Neuronal stem cell (in vitro differentiated cells): Measurements from ENCODE around the gene SPANXN2.

ENCODE experiments used
- DNase-seq: peaks from one replicate; pipeline ENCODE4 v3.0.0-alpha.2; 2013; ENCODE audit warnings: low spot score
- H2AFZ ChIP-seq: one replicate; pipeline ENCODE4 v1.6.1; 2013; ENCODE audit warnings: mild to moderate bottlenecking, low read length, inconsistent platforms
- H2AK5ac ChIP-seq: 2 replicates; pipeline ENCODE4 v1.6.1; 2013; ENCODE audit warnings: low read depth, mild to moderate bottlenecking, inconsistent platforms, low read length, moderate library complexity, mixed read lengths
- H2BK120ac ChIP-seq: 2 replicates; pipeline ENCODE4 v1.6.1; 2013; ENCODE audit warnings: low read depth, mild to moderate bottlenecking, inconsistent platforms, low read length, moderate library complexity, mixed read lengths
- H2BK12ac ChIP-seq: one replicate; pipeline ENCODE4 v1.6.1; 2013; ENCODE audit warnings: low read length, inconsistent platforms
- H2BK15ac ChIP-seq: 2 replicates; pipeline ENCODE4 v1.6.1; 2013; ENCODE audit warnings: mild to moderate bottlenecking, low read length, inconsistent platforms, mixed read lengths
- H2BK5ac ChIP-seq: one replicate; pipeline ENCODE4 v1.6.1; 2013; ENCODE audit warnings: inconsistent platforms, mild to moderate bottlenecking, low read length, moderate library complexity
- H3K14ac ChIP-seq: one replicate; pipeline ENCODE4 v1.6.1; 2013; ENCODE audit warnings: low read length, inconsistent platforms
- H3K18ac ChIP-seq: 2 replicates; pipeline ENCODE4 v1.6.1; 2013; ENCODE audit warnings: low read length, inconsistent platforms
- H3K23ac ChIP-seq: 2 replicates; pipeline ENCODE4 v1.6.1; 2013; ENCODE audit warnings: low read depth, mild to moderate bottlenecking, mixed read lengths, low read length, inconsistent platforms; ENCODE audit not compliant: poor library complexity
- H3K27ac ChIP-seq: replicated peaks from 3 replicates; pipeline ENCODE4 v1.5.1; 2013; ENCODE audit warnings: low read length, inconsistent platforms
- H3K27me3 ChIP-seq, 3 experiments: 2 replicates each; pipeline ENCODE4 v1.6.1; 2013; ENCODE audit warnings: low read length in 3 of 3, mild to moderate bottlenecking in 2 of 3, inconsistent platforms in 1 of 3, low read depth in 1 of 3, mixed read lengths in 1 of 3, moderate library complexity in 1 of 3; ENCODE audit not compliant: control insufficient read depth in 3 of 3, insufficient read depth in 3 of 3
- H3K36me3 ChIP-seq, 2 donors: replicated peaks in 1 of 2; 2 replicates each; pipeline ENCODE4 v1.6.1; 2013; ENCODE audit warnings: low read length in 2 of 2; ENCODE audit not compliant: control insufficient read depth in 2 of 2, insufficient read depth in 2 of 2
- H3K4ac ChIP-seq: 2 replicates; pipeline ENCODE4 v1.6.1; 2013; ENCODE audit warnings: inconsistent platforms, mild to moderate bottlenecking, low read length, moderate library complexity
- H3K4me1 ChIP-seq, 2 donors: 1 replicate in 1 of 2; 2 replicates in 1 of 2; pipeline ENCODE4 v1.6.1; 2013; ENCODE audit warnings: low read length in 2 of 2, low read depth in 1 of 2; ENCODE audit not compliant: control insufficient read depth in 2 of 2, insufficient read depth in 1 of 2
- H3K4me2 ChIP-seq: one replicate; pipeline ENCODE4 v1.6.1; 2013; ENCODE audit warnings: mild to moderate bottlenecking, low read length, inconsistent platforms; ENCODE audit not compliant: insufficient read depth, poor library complexity, severe bottlenecking
- H3K4me3 ChIP-seq, 2 donors: 2 replicates each; pipeline ENCODE4 v1.5.1; 2013; ENCODE audit warnings: low read length in 2 of 2, mild to moderate bottlenecking in 2 of 2, inconsistent platforms in 1 of 2, moderate library complexity in 1 of 2
- H3K79me1 ChIP-seq: one replicate; pipeline ENCODE4 v1.6.1; 2013; ENCODE audit warnings: low read depth, mild to moderate bottlenecking, inconsistent platforms, low read length, moderate library complexity
- H3K9ac ChIP-seq: one replicate; pipeline ENCODE4 v1.6.1; 2013; ENCODE audit warnings: mild to moderate bottlenecking, low read depth, low read length, inconsistent platforms; ENCODE audit not compliant: poor library complexity
- H3K9me3 ChIP-seq, 2 donors: replicated peaks in 1 of 2; 2 replicates each; pipeline versions ENCODE3 to v1.6.1; 2013; ENCODE audit warnings: low read length in 2 of 2, mild to moderate bottlenecking in 2 of 2, inconsistent platforms in 1 of 2, low read depth in 1 of 2, mixed read lengths in 1 of 2, moderate library complexity in 1 of 2; ENCODE audit not compliant: control insufficient read depth in 2 of 2, insufficient read depth in 1 of 2
- H4K8ac ChIP-seq: one replicate; pipeline ENCODE4 v1.6.1; 2013; ENCODE audit warnings: low read depth, mild to moderate bottlenecking, inconsistent platforms, low read length, moderate library complexity
- H4K91ac ChIP-seq: one replicate; pipeline ENCODE4 v1.6.1; 2013; ENCODE audit warnings: low read length, low read depth, mild to moderate bottlenecking, inconsistent platforms; ENCODE audit not compliant: poor library complexity
- WGBS, 2 donors: extraction: QIAGEN DNeasy Blood & Tissue Kit; methylation state at CpG; one replicate each; pipeline ENCODE4 v1.1.7; 2013; ENCODE audit warnings: missing lambda C conversion rate in 2 of 2, mixed read lengths in 1 of 2; ENCODE audit not compliant: insufficient read length in 2 of 2, insufficient replicate concordance in 1 of 2; ENCODE audit errors: extremely low coverage in 2 of 2; 5-methylcytosine and 5-hydroxymethylcytosine counted together

Gene SPANXN2

DNA sequence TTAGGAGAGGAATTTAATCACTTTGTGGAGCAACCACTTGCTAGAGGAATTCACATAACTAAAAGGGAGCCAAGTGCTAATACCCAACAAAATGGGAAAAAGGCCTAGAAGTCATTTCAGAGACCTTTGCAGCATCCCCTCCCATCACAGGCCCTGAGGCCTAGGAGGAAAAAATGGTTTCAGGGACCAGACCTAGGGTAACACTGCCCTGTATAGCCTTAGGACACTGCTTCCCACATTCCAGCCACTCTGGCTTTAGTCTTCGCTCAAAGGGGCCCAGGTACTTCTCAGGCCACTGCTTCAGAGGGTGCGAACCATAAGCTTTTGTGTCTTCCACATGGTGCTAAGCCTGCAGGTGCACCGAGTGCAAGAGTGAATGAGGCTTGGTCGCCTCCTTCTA lies 19.1 kb downstream of the SPANXN2 start:
- Histone ChIP-seq H4K8ac (no peak overlapping the region), H2BK12ac (no peak overlapping the region), H3K18ac (no peak overlapping the region), H3K27me3 (no peaks in the 10 kb centered on the region), H3K9me3 (no peaks in the 10 kb centered on the region), H2BK120ac (no peak overlapping the region), H3K9ac (no peak overlapping the region), H3K27ac (no peak overlapping the region), H3K4me2 (no peak overlapping the region), H3K14ac (no peak overlapping the region), H3K79me1 (no peaks in the 10 kb centered on the region), H3K23ac (no peak overlapping the region), H2AK5ac (no peak overlapping the region), H3K4me1 (no peaks in the 10 kb centered on the region), H3K36me3 (no peaks in the 10 kb centered on the region), H4K91ac (no peak overlapping the region), H2BK5ac (no peak overlapping the region), H2BK15ac (no peak overlapping the region), H2AFZ (no peak overlapping the region), H3K4me3 (no peak overlapping the region), H3K4ac (no peak overlapping the region)
- DNase-seq, result no peak
- no CpG with 5 or more reads among the region's 4 CpGs for WGBS, 2 donors

DNA sequence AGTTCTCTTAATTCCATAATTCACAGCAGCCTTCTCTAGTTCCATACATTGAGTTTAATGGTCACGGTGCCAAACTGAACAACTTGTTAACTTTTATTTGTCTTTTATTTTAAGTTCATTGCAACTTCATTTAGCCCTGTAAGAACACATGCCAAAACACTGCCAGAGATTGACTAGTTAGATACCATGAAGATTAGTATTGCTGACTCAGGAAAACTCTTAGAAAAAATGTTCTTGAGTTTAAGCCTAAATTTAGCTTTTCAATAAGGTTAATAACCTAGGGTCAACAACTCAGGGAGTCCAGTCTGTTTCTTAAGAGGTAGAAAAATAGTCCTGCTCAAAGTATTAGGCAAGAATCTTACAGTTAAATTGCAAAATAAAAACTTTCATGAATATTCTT lies 25.7 kb downstream of the SPANXN2 start:
- no peak overlapping the region for H2BK5ac ChIP-seq
- no peaks in the 10 kb centered on the region for H3K27me3 ChIP-seq
- no peak overlapping the region for H3K14ac ChIP-seq
- H4K8ac ChIP-seq, result no peak overlapping the region
- H3K4me1 ChIP-seq, result no peaks in the 10 kb centered on the region
- H2BK120ac ChIP-seq, result no peak overlapping the region
- H3K4me3 ChIP-seq, result no peak overlapping the region
- H2AFZ ChIP-seq, result no peak overlapping the region
- no peak overlapping the region for H4K91ac ChIP-seq
- no peak overlapping the region for H3K18ac ChIP-seq
- no peak overlapping the region for H2BK12ac ChIP-seq
- no peak overlapping the region for H3K4me2 ChIP-seq
- H3K9ac ChIP-seq, result no peak overlapping the region
- H2AK5ac ChIP-seq, result no peak overlapping the region
- H3K79me1 ChIP-seq, result no peaks in the 10 kb centered on the region
- WGBS, 2 donors, result no CpG with 5 or more reads among the region's 1 CpG
- no peaks in the 10 kb centered on the region for H3K9me3 ChIP-seq
- H2BK15ac ChIP-seq, result no peak overlapping the region
- DNase-seq, result no peak
- H3K23ac ChIP-seq, result no peak overlapping the region
- no peak overlapping the region for H3K4ac ChIP-seq
- H3K36me3 ChIP-seq, result no peaks in the 10 kb centered on the region
- no peak overlapping the region for H3K27ac ChIP-seq

DNA sequence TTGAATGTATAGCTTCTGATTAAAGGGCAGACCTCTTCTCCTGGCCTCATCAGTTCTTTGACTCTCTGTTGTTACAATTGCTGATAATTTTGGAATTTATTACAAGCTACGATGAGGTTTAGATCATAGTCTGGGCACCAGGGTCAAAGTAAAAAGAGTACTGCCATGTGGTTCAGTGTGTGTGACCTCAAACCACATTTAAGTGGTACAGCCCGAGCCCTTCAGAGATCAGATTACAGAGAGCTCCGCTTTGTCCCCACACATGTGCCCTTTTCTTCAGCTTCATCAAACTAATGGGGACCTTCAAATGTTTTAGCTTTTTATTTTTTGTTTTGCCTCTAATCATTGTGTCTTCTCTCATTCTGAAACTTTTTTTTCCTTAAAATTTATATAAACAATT lies 37.1 kb downstream of the SPANXN2 start:
- no peak for DNase-seq
- Histone ChIP-seq H3K4me2 (no peak overlapping the region), H2BK5ac (no peak overlapping the region), H3K18ac (no peak overlapping the region), H2BK120ac (no peak overlapping the region), H2AK5ac (no peak overlapping the region), H3K14ac (no peak overlapping the region), H2BK15ac (no peak overlapping the region), H3K36me3 (no peaks in the 10 kb centered on the region), H3K27ac (no peak overlapping the region), H3K9ac (no peak overlapping the region), H2AFZ (no peak overlapping the region), H3K23ac (no peak overlapping the region), H3K4ac (no peak overlapping the region), H2BK12ac (no peak overlapping the region), H3K4me1 (no peaks in the 10 kb centered on the region), H3K9me3 (no peaks in the 10 kb centered on the region), H3K4me3 (no peak overlapping the region), H3K79me1 (no peaks in the 10 kb centered on the region), H4K91ac (no peak overlapping the region), H4K8ac (no peak overlapping the region), H3K27me3 (no peaks in the 10 kb centered on the region)
- no CpG with 5 or more reads among the region's 3 CpGs for WGBS, 2 donors

DNA sequence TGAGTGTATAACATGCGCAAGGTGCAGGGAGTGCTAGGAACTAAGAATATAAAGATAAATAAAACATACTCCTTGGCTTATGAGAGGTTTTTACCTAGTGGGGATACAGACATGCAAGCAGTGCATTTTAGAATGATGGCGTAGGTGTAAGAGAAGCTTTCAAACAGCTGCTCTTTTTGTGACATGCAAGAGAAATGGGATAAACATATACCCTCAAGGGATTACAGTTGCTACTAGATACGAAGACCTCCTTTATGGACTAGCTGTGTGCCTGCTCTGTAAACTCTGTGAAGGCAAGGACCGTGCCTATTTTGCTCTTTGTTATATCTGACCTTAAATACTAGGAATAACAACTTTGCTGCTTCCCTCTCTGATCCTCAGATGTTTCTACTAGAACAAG lies 45.6 kb downstream of the SPANXN2 start:
- no CpG with 5 or more reads among the region's 4 CpGs for WGBS, 2 donors
- no peak for DNase-seq
- no peak overlapping the region for H2AFZ ChIP-seq
- no peak overlapping the region for H2BK12ac ChIP-seq
- H3K4me3 ChIP-seq, result no peak overlapping the region
- H3K23ac ChIP-seq, result no peak overlapping the region
- no peak overlapping the region for H3K4ac ChIP-seq
- no peak overlapping the region for H3K4me2 ChIP-seq
- no peak overlapping the region for H4K91ac ChIP-seq
- H3K14ac ChIP-seq, result no peak overlapping the region
- no peak overlapping the region for H2BK120ac ChIP-seq
- H3K36me3 ChIP-seq, result no peaks in the 10 kb centered on the region
- no peak overlapping the region for H3K9ac ChIP-seq
- no peak overlapping the region for H2BK15ac ChIP-seq
- H4K8ac ChIP-seq, result no peak overlapping the region
- no peak overlapping the region for H2BK5ac ChIP-seq
- no peak overlapping the region for H3K18ac ChIP-seq
- no peak overlapping the region for H2AK5ac ChIP-seq
- H3K9me3 ChIP-seq, result no peaks in the 10 kb centered on the region
- no peak overlapping the region for H3K27ac ChIP-seq
- H3K4me1 ChIP-seq, result no peaks in the 10 kb centered on the region
- no peaks in the 10 kb centered on the region for H3K79me1 ChIP-seq
- H3K27me3 ChIP-seq, result no peaks in the 10 kb centered on the region
